Erythroblast (primary cell): Measurements from ENCODE around the gene SCN1A.
"Not testable (repeated sequence)": the region's sequence is repeated elsewhere in the genome, so short reads cannot be mapped to it uniquely, and the experiment has no call there.

Experiments used
- DNase-seq, 2 experiments: peaks; one replicate each; lab custom pipeline; 2025; lab: John Stamatoyannopoulos, UW
- GATA1 ChIP-seq: IDR thresholded peaks from 2 replicates; pipeline ENCODE4 v1.6.1; 2011; ENCODE audit warnings: low read depth, mild to moderate bottlenecking, control low read depth, low read length, moderate library complexity
- POLR2A ChIP-seq: IDR thresholded peaks from 2 replicates; pipeline ENCODE4 v1.6.1; 2011; ENCODE audit warnings: mild to moderate bottlenecking, low read length

The SCN1A gene

GRCh38 chr2:166013878-166014277 lies 113.9 kb downstream of the SCN1A start:
- no peak for TF ChIP-seq POLR2A
- no peak for TF ChIP-seq GATA1
- DNase-seq = no peak

GRCh38 chr2:166011660-166012059 lies 116.2 kb downstream of the SCN1A start:
- no peak for DNase-seq

GRCh38 chr2:166000401-166000800 lies 127.4 kb downstream of the SCN1A start:
- TF ChIP-seq GATA1 = no peak
- TF ChIP-seq POLR2A = no peak
- DNase-seq = no peak

More at GRCh38 chr2:166011660-166012059, 116.2 kb downstream of the SCN1A start:
- TF ChIP-seq POLR2A (no peak), GATA1 (no peak)

GRCh38 chr2:165990846-165991245 lies 137.0 kb downstream of the SCN1A start:
- TF ChIP-seq POLR2A = no peak
- no peak for TF ChIP-seq GATA1
- no peak for DNase-seq

GRCh38 chr2:165989851-165990250 lies 138.0 kb downstream of the SCN1A start:
- no peak for DNase-seq
- TF ChIP-seq POLR2A (no peak), GATA1 (no peak)

GRCh38 chr2:165985120-165985519 lies 142.7 kb downstream of the SCN1A start:
- TF ChIP-seq POLR2A (no peak), GATA1 (no peak)
- no peak for DNase-seq

- DNase-seq = not testable (repeated sequence)
Measured at GRCh38 chr2:165972161-165972560, 155.7 kb downstream of the SCN1A start.

GRCh38 chr2:165970663-165971062 lies 157.2 kb downstream of the SCN1A start:
- no peak for TF ChIP-seq POLR2A
- DNase-seq = no peak

GRCh38 chr2:165969227-165969626 lies 158.6 kb downstream of the SCN1A start:
- no peak for DNase-seq
- TF ChIP-seq GATA1 = no peak
- TF ChIP-seq POLR2A = no peak

- no peak for TF ChIP-seq POLR2A
- no peak for TF ChIP-seq GATA1
- no peak for DNase-seq
Measured at GRCh38 chr2:165967746-165968145, 160.1 kb downstream of the SCN1A start.

GRCh38 chr2:165961818-165962217 lies 166.0 kb downstream of the SCN1A start:
- TF ChIP-seq POLR2A (no peak), GATA1 (no peak)

GRCh38 chr2:165959371-165959770 lies 168.4 kb downstream of the SCN1A start:
- no peak for TF ChIP-seq POLR2A
- no peak for TF ChIP-seq GATA1
- no peak for DNase-seq

More at GRCh38 chr2:165961818-165962217, 166.0 kb downstream of the SCN1A start:
- DNase-seq = no peak

GRCh38 chr2:165958313-165958960 lies 169.4 kb downstream of the SCN1A start:
- DNase-seq = no peak
- no peak for TF ChIP-seq POLR2A
- TF ChIP-seq GATA1 = no peak

- TF ChIP-seq POLR2A = no peak
- no peak for TF ChIP-seq GATA1
- no peak for DNase-seq
Measured at GRCh38 chr2:165957030-165957675, 170.7 kb downstream of the SCN1A start.
